Measurements from ENCODE around the gene TP53I11.

Gene TP53I11

DNA sequence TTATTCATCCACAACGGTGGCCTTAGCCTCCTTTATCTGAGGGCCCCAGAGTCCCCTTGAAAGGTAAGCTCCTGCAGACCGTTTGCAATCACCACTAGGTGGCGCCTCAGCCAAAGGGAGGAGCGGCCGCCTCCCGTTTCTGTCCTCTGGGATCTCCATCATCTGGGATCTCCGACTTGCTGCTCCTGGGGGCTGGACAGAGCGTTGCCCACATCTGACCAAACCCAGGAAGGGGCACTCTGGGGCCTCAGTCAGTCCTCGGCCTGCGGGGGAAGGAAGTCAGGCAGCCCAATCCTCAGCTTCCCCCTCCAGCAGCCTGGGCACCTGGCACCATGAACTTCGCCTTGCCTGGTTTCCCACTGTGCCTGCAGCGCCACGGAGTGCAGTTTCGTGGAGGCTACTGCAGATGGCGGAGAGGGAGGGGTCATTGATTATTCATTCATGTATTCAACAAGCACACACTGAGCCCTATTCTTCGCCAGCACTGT, 23.5 kb downstream of the TP53I11 start:
- Histone ChIP-seq H3K27ac (ENCODE audit: low read depth, low read length, poor library complexity, severe bottlenecking) (no peak overlapping the region), H3K79me2 (ENCODE audit: insufficient read depth, low read length) (no peaks in the 10 kb centered on the region), H3K27me3 (ENCODE audit: insufficient read depth, low read length) (no peaks in the 10 kb centered on the region), H3K9me3 (ENCODE audit: low read length) (no peaks in the 10 kb centered on the region), H3K9ac (ENCODE audit: low read length) (no peak overlapping the region), H4K20me1 (ENCODE audit: insufficient read depth, low read length) (no peaks in the 10 kb centered on the region), H3K4me3 (ENCODE audit: low read depth, low read length, poor library complexity, severe bottlenecking) (no peak overlapping the region), H3F3A (ENCODE audit: insufficient read depth, low read length) (no peaks in the 10 kb centered on the region), H3K4me2 (ENCODE audit: low read length) (no peak overlapping the region), H3K4me1 (ENCODE audit: insufficient read depth, low read length, severe bottlenecking) (no peaks in the 10 kb centered on the region), H3K9me2 (ENCODE audit: low read depth, low read length) (no peaks in the 10 kb centered on the region), H2AFZ (ENCODE audit: low read length) (no peak overlapping the region), H3K36me3 (ENCODE audit: insufficient read depth, low read length) (no peaks in the 10 kb centered on the region)
- TF ChIP-seq EZH2 (IDR thresholded peaks at IDR 0.05; ENCODE audit: borderline replicate concordance, low read length) = no peak
- TF ChIP-seq, protein P1, sequence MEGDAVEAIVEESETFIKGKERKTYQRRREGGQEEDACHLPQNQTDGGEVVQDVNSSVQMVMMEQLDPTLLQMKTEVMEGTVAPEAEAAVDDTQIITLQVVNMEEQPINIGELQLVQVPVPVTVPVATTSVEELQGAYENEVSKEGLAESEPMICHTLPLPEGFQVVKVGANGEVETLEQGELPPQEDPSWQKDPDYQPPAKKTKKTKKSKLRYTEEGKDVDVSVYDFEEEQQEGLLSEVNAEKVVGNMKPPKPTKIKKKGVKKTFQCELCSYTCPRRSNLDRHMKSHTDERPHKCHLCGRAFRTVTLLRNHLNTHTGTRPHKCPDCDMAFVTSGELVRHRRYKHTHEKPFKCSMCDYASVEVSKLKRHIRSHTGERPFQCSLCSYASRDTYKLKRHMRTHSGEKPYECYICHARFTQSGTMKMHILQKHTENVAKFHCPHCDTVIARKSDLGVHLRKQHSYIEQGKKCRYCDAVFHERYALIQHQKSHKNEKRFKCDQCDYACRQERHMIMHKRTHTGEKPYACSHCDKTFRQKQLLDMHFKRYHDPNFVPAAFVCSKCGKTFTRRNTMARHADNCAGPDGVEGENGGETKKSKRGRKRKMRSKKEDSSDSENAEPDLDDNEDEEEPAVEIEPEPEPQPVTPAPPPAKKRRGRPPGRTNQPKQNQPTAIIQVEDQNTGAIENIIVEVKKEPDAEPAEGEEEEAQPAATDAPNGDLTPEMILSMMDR (IDR thresholded peaks at IDR 0.05; ENCODE audit: low read length) = peak; percentile 90

DNA sequence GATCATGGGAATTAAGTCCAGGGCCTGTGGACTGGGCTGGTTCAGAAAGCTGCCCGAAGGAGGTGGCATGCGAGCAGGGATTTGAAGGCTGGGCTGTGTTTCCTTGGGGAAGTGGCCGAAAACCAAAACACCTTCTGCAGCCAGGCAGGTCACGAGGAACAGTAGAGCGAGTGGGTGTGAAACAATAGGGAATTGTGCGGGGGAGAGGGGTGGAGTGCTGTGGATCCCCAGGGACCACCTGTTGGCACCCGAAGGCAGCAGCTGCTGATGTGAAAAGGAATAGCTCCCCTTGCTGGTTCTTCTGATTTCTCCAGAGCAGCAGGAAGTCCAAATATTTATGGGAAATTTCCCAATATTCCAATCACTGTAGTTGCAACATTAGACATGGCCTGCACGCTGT, 24.6 kb downstream of the TP53I11 start:
- H3K4me1 ChIP-seq (ENCODE audit: insufficient read depth, low read length, severe bottlenecking) = no peaks in the 10 kb centered on the region
- no peaks in the 10 kb centered on the region for H4K20me1 ChIP-seq (ENCODE audit: insufficient read depth, low read length)
- H2AFZ ChIP-seq (ENCODE audit: low read length) = no peak overlapping the region
- H3K27ac ChIP-seq (ENCODE audit: low read depth, low read length, poor library complexity, severe bottlenecking) = no peak overlapping the region
- TF ChIP-seq, protein P1 (IDR thresholded peaks at IDR 0.05; ENCODE audit: low read length) = no peak
- TF ChIP-seq EZH2 (IDR thresholded peaks at IDR 0.05; ENCODE audit: borderline replicate concordance, low read length) = no peak
- no peaks in the 10 kb centered on the region for H3K36me3 ChIP-seq (ENCODE audit: insufficient read depth, low read length)
- H3K79me2 ChIP-seq (ENCODE audit: insufficient read depth, low read length) = no peaks in the 10 kb centered on the region
- H3K9me3 ChIP-seq (ENCODE audit: low read length) = no peaks in the 10 kb centered on the region
- H3K9ac ChIP-seq (ENCODE audit: low read length) = no peak overlapping the region
- H3K4me3 ChIP-seq (ENCODE audit: low read depth, low read length, poor library complexity, severe bottlenecking) = no peak overlapping the region
- H3F3A ChIP-seq (ENCODE audit: insufficient read depth, low read length) = no peaks in the 10 kb centered on the region
- H3K27me3 ChIP-seq (ENCODE audit: insufficient read depth, low read length) = no peaks in the 10 kb centered on the region
- no peak overlapping the region for H3K4me2 ChIP-seq (ENCODE audit: low read length)
- H3K9me2 ChIP-seq (ENCODE audit: low read depth, low read length) = no peaks in the 10 kb centered on the region

DNA sequence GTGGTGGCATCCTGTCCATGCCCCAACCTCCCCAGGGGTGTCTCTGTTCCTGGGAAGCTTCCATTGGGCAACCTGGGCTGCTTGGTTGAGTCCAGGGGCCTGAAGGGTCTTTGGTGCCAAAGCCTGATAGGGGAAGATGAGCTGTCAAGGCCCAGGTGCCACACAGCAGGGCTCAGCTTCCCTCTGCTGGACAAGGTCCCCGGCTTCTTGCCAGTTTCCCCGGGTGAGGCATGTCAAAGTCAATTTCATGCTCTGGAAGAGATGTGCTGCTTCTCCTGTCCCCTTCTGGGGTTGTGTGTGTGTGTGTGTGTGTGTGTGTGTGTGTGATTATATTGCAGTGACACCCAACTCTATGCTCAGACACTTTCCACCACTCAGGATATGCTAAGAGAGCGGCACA, 26.9 kb downstream of the TP53I11 start:
- no peak overlapping the region for H3K9ac ChIP-seq (ENCODE audit: low read length)
- H3K4me2 ChIP-seq (ENCODE audit: low read length) = no peak overlapping the region
- no peaks in the 10 kb centered on the region for H3K36me3 ChIP-seq (ENCODE audit: insufficient read depth, low read length)
- H4K20me1 ChIP-seq (ENCODE audit: insufficient read depth, low read length) = no peaks in the 10 kb centered on the region
- no peaks in the 10 kb centered on the region for H3F3A ChIP-seq (ENCODE audit: insufficient read depth, low read length)
- no peaks in the 10 kb centered on the region for H3K79me2 ChIP-seq (ENCODE audit: insufficient read depth, low read length)
- no peaks in the 10 kb centered on the region for H3K9me3 ChIP-seq (ENCODE audit: low read length)
- H3K4me1 ChIP-seq (ENCODE audit: insufficient read depth, low read length, severe bottlenecking) = no peaks in the 10 kb centered on the region
- H3K4me3 ChIP-seq (ENCODE audit: low read depth, low read length, poor library complexity, severe bottlenecking) = no peak overlapping the region
- H3K9me2 ChIP-seq (ENCODE audit: low read depth, low read length) = no peaks in the 10 kb centered on the region
- no peak for TF ChIP-seq EZH2 (IDR thresholded peaks at IDR 0.05; ENCODE audit: borderline replicate concordance, low read length)
- TF ChIP-seq, protein P1 (IDR thresholded peaks at IDR 0.05; ENCODE audit: low read length) = no peak
- H2AFZ ChIP-seq (ENCODE audit: low read length) = no peak overlapping the region
- H3K27me3 ChIP-seq (ENCODE audit: insufficient read depth, low read length) = no peaks in the 10 kb centered on the region
- H3K27ac ChIP-seq (ENCODE audit: low read depth, low read length, poor library complexity, severe bottlenecking) = no peak overlapping the region

Data from OCI-LY1 (cell line).